Testis (tissue), 3 donors: ENCODE results near the gene PPM1J. TPM values are rescaled to one million over a fixed set of nuclear protein-coding genes. Genes with fewer than 3 reads are reported as not detected.
A peak's percentile ranks its signal among the peaks of the same experiment; 100 is the strongest.

Experiments used
- DNase-seq: peaks from one replicate; pipeline ENCODE4 v3.0.0-alpha.2; 2019
- H3K27ac ChIP-seq, 2 donors: fragments of 200-600 bp; sonication (generic); one replicate each; pipeline ENCODE4 v1.5.1; 2019
- H3K27me3 ChIP-seq: fragments of 200-600 bp; sonication (generic); one replicate; pipeline ENCODE4 v1.5.1; 2019
- H3K36me3 ChIP-seq: fragments of 200-600 bp; sonication (generic); one replicate; pipeline ENCODE4 v1.5.1; 2017; ENCODE audit warnings: low read depth; ENCODE audit errors: missing control alignments
- H3K4me1 ChIP-seq: fragments of 200-600 bp; sonication (generic); one replicate; pipeline ENCODE4 v1.5.1; 2019
- H3K4me3 ChIP-seq, 2 donors: fragments of 200-600 bp; sonication (generic); one replicate each; pipeline ENCODE4 v1.5.1; 2017 to 2019
- H3K9me3 ChIP-seq: fragments of 200-600 bp; sonication (generic); one replicate; pipeline ENCODE4 v1.5.1; 2017
- POLR2A ChIP-seq: fragments of 450-650 bp; IDR thresholded peaks from one replicate; pipeline ENCODE4 v1.6.1; 2017; ENCODE audit warnings: antibody characterized with exemption, mild to moderate bottlenecking, moderate library complexity
- WGBS, 2 donors: methylation state at CpG; one replicate each; pipeline ENCODE4 v1.1.5; 2018; 5-methylcytosine and 5-hydroxymethylcytosine counted together
- intact Hi-C: fragments of 100-400 bp; cut with DNase I; formaldehyde crosslinking; loops from one replicate; pipeline ENCODE4 v1.15.1; 2023; ENCODE audit warnings: low total_unique reads
- polyA plus RNA-seq: library from polyadenylated mRNA; stranded (reverse); fragments of 350-450 nt; fragmentation: Illumina TruSeq; extraction: RNeasy Lipid Tissue Mini Kit (QIAGEN cat#74804); gene quantifications from one replicate; pipeline ENCODE4 v1.2.3, GENCODE V29; 2014; ENCODE audit warnings: low read depth, low replicate concordance; ENCODE audit not compliant: insufficient read depth
- total RNA-seq, 2 donors: library from RNA; depleted of rRNA; stranded (reverse); fragments of >200 nt; gene quantifications; one replicate each; pipeline ENCODE4 v1.2.3, GENCODE V29; 2016
- TF ChIP-seq, protein P1 (sequence below), 3 experiments: fragments of 450-650 bp in 2 of 3; fragments of 200-600 bp in 1 of 3; sonication (generic) in 1 of 3; IDR thresholded peaks; one replicate each; pipeline ENCODE4 v1.5.1; 2016 to 2019; ENCODE audit warnings: antibody characterized with exemption in 3 of 3, mild to moderate bottlenecking in 2 of 3, moderate library complexity in 1 of 3

PPM1J gene
- total and polyA plus RNA-seq, 3 donors from 2014 or later = 45.5 to 88.7 (median 69.5) TPM

DNA sequence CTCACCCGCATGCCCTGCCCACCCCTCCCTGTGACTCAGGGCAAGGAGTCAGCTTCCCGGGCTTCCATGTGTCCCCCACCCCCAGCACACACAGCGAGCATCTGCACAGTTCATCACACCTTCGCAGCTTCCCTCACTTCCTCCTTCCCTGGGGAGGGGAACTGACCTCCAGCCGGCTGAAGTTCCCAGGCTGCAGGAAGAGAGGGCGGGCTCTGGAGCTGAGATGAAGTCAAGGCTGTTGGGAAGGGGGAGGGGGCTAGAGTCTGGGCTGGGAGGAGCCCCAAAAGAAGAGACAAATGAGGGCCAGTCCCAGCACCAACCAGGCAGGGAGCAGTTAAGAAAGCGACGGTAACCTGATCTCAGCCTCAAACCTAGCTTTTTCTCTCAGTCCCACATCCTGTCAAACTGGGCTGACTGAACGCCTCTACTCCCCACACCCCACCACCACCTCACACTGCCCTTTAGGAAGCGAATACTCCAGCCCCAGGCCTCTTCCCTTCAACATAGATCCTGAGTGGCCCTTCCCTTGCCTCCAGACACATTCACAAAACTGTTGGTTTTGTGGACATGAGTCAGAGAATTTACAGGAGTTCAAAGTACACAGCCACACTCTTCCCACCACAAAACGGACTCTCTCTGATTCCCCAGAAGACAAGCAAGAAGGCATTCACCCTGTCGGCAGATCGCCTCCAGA is 10.1 kb downstream of the PPM1J start:
- intact Hi-C loops = loop anchor here (5.0 kb wide), 2 partner anchors 203 to 308 kb away; partner anchors contain the start of gene CTTNBP2NL
- H3K4me3 ChIP-seq = peak overlapping the region; percentile 92 to 96
- WGBS, 2 donors = 7 to 11% methylated on average over 13 of the region's 13 CpGs
- peak overlapping the region; percentile 97 to 98 for H3K27ac ChIP-seq
- DNase-seq = peak; percentile 95
- peak; percentile 47 for TF ChIP-seq POLR2A
- TF ChIP-seq, protein P1, sequence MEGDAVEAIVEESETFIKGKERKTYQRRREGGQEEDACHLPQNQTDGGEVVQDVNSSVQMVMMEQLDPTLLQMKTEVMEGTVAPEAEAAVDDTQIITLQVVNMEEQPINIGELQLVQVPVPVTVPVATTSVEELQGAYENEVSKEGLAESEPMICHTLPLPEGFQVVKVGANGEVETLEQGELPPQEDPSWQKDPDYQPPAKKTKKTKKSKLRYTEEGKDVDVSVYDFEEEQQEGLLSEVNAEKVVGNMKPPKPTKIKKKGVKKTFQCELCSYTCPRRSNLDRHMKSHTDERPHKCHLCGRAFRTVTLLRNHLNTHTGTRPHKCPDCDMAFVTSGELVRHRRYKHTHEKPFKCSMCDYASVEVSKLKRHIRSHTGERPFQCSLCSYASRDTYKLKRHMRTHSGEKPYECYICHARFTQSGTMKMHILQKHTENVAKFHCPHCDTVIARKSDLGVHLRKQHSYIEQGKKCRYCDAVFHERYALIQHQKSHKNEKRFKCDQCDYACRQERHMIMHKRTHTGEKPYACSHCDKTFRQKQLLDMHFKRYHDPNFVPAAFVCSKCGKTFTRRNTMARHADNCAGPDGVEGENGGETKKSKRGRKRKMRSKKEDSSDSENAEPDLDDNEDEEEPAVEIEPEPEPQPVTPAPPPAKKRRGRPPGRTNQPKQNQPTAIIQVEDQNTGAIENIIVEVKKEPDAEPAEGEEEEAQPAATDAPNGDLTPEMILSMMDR (IDR thresholded peaks at IDR 0.05) = no peak
- peaks cover 61% of the 10 kb centered on the region for H3K4me1 ChIP-seq
- H3K36me3 ChIP-seq = no peaks in the 10 kb centered on the region
- H3K9me3 ChIP-seq = no peaks in the 10 kb centered on the region
- H3K27me3 ChIP-seq = no peaks in the 10 kb centered on the region

DNA sequence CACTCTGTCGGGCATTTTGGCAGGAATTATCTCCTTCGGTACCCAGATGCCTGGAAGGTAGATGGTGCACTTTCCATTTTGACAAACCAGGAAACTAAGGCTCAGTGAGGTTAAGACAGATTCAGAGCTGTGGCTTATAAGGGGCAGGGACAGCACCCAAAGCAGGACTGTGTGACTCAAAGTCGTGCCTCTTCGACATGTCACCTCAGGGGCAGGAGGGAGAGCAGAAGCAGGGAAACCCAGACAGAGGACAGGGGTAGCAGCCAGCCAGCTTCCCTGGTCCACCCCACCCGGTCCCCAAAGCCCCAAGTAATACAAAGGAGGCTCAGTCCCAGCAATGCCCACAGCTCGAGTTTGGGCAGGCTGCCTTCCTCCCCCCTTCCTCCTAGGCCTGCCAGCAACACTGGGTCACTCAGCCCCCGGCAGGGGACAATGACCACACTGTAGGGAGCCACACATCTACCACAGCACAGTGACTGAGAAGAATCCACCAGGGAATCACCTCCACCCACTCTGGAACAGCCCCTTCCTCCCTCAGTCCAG is 10.7 kb downstream of the PPM1J start:
- peak overlapping the region; percentile 97 to 98 for H3K27ac ChIP-seq
- no peaks in the 10 kb centered on the region for H3K36me3 ChIP-seq
- no peak for DNase-seq
- no peak for TF ChIP-seq POLR2A
- TF ChIP-seq, protein P1 (IDR thresholded peaks at IDR 0.05) = no peak
- H3K27me3 ChIP-seq = no peaks in the 10 kb centered on the region
- WGBS, 2 donors = 49 to 57% methylated on average over 5 to 7 of the region's 7 CpGs
- peak overlapping the region in 1 of 2 donors; percentile 96 for H3K4me3 ChIP-seq
- H3K4me1 ChIP-seq = peaks cover 67% of the 10 kb centered on the region
- intact Hi-C loops = no loop called here
- no peaks in the 10 kb centered on the region for H3K9me3 ChIP-seq

DNA sequence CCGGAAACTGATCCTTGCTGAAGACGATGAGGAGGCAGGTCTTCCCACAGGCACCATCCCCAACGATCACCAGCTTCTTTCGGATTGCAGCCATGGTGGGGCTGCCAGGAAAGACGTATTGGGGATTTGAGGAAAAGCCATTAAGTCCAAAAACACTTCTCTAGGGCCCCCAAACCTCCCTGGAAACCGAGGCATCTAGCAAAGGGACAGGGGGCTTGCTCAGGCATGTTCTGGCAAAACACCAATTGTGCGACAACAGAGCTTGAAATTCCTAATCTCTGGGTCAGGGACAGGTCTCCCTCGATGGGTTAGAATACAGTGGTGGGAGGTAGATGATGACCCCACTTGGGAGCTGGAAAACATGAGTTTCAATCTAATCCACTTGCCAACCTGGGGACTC is 11.4 kb downstream of the PPM1J start:
- 67 to 68% methylated on average over 8 of the region's 8 CpGs for WGBS, 2 donors
- peaks cover 75% of the 10 kb centered on the region for H3K4me1 ChIP-seq
- no peaks in the 10 kb centered on the region for H3K36me3 ChIP-seq
- DNase-seq = no peak
- H3K9me3 ChIP-seq = no peaks in the 10 kb centered on the region
- TF ChIP-seq POLR2A = no peak
- TF ChIP-seq, protein P1 (IDR thresholded peaks at IDR 0.05) = no peak
- H3K27me3 ChIP-seq = no peaks in the 10 kb centered on the region
- peak overlapping the region in 1 of 2 donors; percentile 93 for H3K27ac ChIP-seq
- H3K4me3 ChIP-seq = no peak overlapping the region
- intact Hi-C loops = no loop called here

DNA sequence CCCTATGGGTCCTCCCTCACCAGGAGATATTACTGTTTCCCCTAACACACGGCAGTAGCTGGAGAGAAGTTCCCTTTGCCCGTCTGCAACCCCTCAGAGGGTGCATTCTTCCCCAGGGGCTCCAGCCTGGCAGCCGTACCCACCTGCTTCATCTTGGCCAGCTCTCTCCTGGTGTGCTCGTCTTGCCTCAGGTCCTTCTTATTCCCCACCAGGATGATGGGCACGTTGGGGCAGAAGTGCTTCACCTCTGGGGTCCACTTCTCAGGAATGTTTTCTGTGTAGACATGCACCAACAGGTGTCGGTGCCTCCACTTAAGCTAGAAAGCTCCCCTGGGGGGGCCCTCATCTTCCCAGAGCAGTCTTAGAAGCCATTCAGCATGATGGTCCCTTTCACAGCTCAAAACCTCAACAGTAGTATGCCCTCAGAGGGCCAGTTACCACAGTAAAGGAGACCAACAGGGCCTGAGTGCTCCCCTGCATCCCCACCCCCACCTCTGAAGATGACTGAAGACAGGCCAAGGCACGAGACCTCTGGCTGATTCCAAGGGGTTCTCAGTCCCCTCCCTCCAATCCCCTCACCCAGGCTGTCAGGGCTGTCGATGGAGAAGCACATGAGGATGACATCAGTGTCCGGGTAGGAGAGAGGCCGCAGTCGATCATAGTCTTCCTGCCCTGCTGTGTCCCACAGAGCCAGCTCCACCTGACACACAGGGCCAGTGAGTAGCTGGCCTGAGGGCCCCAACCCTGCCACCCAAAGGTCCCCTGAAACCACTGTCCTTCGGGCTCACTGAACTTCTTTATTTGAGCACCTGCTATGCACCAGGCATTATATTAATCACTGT is 12.5 kb downstream of the PPM1J start:
- intact Hi-C loops = no loop called here
- TF ChIP-seq, protein P1 (IDR thresholded peaks at IDR 0.05) = no peak
- TF ChIP-seq POLR2A = no peak
- Histone ChIP-seq H3K4me3 (no peak overlapping the region), H3K36me3 (no peaks in the 10 kb centered on the region), H3K27ac (peak overlapping the region; percentile 93), H3K27me3 (no peaks in the 10 kb centered on the region), H3K9me3 (no peaks in the 10 kb centered on the region), H3K4me1 (peaks cover 81% of the 10 kb centered on the region)
- WGBS, 2 donors = 74 to 83% methylated on average over 7 to 12 of the region's 12 CpGs
- no peak for DNase-seq
